GM23338 (cell line): ENCODE data around the gene TAF4.

Source experiments
- CREB1 ChIP-seq: fragments of 250-450 bp; sonication (Bioruptor Pico); IDR thresholded peaks from 2 replicates; pipeline ENCODE4 v1.5.0; 2020; ENCODE audit warnings: low read depth, mild to moderate bottlenecking, moderate library complexity
- EZH2 ChIP-seq: fragments of 200-600 bp; sonication (generic); IDR thresholded peaks from one replicate; pipeline ENCODE4 v1.8.0; 2017; ENCODE audit warnings: antibody characterized with exemption, mild to moderate bottlenecking, low read depth; ENCODE audit not compliant: unreplicated experiment
- EZH2phosphoT487 ChIP-seq: fragments of 200-600 bp; sonication (generic); IDR thresholded peaks from one replicate; pipeline ENCODE4 v1.8.1; 2018; ENCODE audit warnings: antibody characterized with exemption; ENCODE audit not compliant: unreplicated experiment
- POLR2AphosphoS5 ChIP-seq: IDR thresholded peaks from 2 replicates; pipeline ENCODE4 v1.6.1; 2016; ENCODE audit warnings: antibody characterized with exemption, low read depth
- STAT1 ChIP-seq: IDR thresholded peaks from one replicate; pipeline ENCODE4 v1.6.1; 2016; ENCODE audit warnings: antibody characterized with exemption; ENCODE audit not compliant: unreplicated experiment
- TF ChIP-seq, protein P1 (sequence below), 2 experiments: fragments of 200-600 bp in 1 of 2; sonication (generic) in 1 of 2; conservative IDR thresholded peaks; 2 replicates each; pipeline versions ENCODE4 v1.5.1 to v1.6.1; 2016 to 2017; ENCODE audit warnings: antibody characterized with exemption in 2 of 2, low read depth in 2 of 2, mild to moderate bottlenecking in 2 of 2, moderate library complexity in 1 of 2
- TF ChIP-seq, protein P2 (sequence below): IDR thresholded peaks from one replicate; pipeline ENCODE4 v1.6.1; 2018; ENCODE audit warnings: antibody characterized with exemption; ENCODE audit not compliant: unreplicated experiment
- TF ChIP-seq, protein P3 (sequence below): IDR thresholded peaks from 2 replicates; pipeline ENCODE4 v1.6.1; 2016; ENCODE audit warnings: antibody characterized with exemption
- TF ChIP-seq, protein P4 (sequence below): fragments of 250-450 bp; sonication (Bioruptor Pico); IDR thresholded peaks from 2 replicates; pipeline ENCODE4 v1.5.0; 2020; ENCODE audit warnings: mild to moderate bottlenecking, moderate library complexity

DNA sequence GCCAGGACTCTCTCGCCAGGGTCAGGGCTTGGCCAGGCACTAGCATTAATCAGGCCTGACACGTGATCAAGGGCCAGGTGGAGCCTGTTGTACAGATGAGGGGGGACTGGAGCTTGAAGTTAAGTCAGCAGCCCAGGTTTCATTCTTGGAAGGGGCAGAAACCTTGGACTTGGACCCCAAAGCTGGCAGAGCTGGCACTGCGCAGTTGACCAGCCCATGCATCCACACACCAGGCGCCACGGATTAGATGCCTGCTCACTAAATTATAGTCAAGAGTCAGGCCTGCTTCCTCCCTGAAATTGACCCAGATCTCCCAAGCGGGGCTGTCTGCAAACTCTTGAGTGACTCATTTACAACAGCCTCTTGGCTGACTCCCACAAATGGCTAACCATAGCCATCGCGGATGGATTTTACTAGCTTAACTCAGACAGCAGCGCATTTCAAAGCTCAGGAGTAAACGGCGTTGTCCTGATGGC lies 4.1 kb upstream of the TAF4 start:
- TF ChIP-seq POLR2AphosphoS5 = no peak
- TF ChIP-seq, protein P1, sequence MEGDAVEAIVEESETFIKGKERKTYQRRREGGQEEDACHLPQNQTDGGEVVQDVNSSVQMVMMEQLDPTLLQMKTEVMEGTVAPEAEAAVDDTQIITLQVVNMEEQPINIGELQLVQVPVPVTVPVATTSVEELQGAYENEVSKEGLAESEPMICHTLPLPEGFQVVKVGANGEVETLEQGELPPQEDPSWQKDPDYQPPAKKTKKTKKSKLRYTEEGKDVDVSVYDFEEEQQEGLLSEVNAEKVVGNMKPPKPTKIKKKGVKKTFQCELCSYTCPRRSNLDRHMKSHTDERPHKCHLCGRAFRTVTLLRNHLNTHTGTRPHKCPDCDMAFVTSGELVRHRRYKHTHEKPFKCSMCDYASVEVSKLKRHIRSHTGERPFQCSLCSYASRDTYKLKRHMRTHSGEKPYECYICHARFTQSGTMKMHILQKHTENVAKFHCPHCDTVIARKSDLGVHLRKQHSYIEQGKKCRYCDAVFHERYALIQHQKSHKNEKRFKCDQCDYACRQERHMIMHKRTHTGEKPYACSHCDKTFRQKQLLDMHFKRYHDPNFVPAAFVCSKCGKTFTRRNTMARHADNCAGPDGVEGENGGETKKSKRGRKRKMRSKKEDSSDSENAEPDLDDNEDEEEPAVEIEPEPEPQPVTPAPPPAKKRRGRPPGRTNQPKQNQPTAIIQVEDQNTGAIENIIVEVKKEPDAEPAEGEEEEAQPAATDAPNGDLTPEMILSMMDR (conservative IDR thresholded peaks at IDR 0.05; ENCODE audit: low read depth in 2 of 2) = no peak
- no peak for TF ChIP-seq EZH2
- TF ChIP-seq, protein P2, sequence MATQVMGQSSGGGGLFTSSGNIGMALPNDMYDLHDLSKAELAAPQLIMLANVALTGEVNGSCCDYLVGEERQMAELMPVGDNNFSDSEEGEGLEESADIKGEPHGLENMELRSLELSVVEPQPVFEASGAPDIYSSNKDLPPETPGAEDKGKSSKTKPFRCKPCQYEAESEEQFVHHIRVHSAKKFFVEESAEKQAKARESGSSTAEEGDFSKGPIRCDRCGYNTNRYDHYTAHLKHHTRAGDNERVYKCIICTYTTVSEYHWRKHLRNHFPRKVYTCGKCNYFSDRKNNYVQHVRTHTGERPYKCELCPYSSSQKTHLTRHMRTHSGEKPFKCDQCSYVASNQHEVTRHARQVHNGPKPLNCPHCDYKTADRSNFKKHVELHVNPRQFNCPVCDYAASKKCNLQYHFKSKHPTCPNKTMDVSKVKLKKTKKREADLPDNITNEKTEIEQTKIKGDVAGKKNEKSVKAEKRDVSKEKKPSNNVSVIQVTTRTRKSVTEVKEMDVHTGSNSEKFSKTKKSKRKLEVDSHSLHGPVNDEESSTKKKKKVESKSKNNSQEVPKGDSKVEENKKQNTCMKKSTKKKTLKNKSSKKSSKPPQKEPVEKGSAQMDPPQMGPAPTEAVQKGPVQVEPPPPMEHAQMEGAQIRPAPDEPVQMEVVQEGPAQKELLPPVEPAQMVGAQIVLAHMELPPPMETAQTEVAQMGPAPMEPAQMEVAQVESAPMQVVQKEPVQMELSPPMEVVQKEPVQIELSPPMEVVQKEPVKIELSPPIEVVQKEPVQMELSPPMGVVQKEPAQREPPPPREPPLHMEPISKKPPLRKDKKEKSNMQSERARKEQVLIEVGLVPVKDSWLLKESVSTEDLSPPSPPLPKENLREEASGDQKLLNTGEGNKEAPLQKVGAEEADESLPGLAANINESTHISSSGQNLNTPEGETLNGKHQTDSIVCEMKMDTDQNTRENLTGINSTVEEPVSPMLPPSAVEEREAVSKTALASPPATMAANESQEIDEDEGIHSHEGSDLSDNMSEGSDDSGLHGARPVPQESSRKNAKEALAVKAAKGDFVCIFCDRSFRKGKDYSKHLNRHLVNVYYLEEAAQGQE = no peak
- no peak for TF ChIP-seq EZH2phosphoT487
- TF ChIP-seq, protein P3, sequence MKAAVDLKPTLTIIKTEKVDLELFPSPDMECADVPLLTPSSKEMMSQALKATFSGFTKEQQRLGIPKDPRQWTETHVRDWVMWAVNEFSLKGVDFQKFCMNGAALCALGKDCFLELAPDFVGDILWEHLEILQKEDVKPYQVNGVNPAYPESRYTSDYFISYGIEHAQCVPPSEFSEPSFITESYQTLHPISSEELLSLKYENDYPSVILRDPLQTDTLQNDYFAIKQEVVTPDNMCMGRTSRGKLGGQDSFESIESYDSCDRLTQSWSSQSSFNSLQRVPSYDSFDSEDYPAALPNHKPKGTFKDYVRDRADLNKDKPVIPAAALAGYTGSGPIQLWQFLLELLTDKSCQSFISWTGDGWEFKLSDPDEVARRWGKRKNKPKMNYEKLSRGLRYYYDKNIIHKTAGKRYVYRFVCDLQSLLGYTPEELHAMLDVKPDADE = no peak
- no peak for TF ChIP-seq CREB1 (CRISPR knock-in tag)
- TF ChIP-seq, protein P4, sequence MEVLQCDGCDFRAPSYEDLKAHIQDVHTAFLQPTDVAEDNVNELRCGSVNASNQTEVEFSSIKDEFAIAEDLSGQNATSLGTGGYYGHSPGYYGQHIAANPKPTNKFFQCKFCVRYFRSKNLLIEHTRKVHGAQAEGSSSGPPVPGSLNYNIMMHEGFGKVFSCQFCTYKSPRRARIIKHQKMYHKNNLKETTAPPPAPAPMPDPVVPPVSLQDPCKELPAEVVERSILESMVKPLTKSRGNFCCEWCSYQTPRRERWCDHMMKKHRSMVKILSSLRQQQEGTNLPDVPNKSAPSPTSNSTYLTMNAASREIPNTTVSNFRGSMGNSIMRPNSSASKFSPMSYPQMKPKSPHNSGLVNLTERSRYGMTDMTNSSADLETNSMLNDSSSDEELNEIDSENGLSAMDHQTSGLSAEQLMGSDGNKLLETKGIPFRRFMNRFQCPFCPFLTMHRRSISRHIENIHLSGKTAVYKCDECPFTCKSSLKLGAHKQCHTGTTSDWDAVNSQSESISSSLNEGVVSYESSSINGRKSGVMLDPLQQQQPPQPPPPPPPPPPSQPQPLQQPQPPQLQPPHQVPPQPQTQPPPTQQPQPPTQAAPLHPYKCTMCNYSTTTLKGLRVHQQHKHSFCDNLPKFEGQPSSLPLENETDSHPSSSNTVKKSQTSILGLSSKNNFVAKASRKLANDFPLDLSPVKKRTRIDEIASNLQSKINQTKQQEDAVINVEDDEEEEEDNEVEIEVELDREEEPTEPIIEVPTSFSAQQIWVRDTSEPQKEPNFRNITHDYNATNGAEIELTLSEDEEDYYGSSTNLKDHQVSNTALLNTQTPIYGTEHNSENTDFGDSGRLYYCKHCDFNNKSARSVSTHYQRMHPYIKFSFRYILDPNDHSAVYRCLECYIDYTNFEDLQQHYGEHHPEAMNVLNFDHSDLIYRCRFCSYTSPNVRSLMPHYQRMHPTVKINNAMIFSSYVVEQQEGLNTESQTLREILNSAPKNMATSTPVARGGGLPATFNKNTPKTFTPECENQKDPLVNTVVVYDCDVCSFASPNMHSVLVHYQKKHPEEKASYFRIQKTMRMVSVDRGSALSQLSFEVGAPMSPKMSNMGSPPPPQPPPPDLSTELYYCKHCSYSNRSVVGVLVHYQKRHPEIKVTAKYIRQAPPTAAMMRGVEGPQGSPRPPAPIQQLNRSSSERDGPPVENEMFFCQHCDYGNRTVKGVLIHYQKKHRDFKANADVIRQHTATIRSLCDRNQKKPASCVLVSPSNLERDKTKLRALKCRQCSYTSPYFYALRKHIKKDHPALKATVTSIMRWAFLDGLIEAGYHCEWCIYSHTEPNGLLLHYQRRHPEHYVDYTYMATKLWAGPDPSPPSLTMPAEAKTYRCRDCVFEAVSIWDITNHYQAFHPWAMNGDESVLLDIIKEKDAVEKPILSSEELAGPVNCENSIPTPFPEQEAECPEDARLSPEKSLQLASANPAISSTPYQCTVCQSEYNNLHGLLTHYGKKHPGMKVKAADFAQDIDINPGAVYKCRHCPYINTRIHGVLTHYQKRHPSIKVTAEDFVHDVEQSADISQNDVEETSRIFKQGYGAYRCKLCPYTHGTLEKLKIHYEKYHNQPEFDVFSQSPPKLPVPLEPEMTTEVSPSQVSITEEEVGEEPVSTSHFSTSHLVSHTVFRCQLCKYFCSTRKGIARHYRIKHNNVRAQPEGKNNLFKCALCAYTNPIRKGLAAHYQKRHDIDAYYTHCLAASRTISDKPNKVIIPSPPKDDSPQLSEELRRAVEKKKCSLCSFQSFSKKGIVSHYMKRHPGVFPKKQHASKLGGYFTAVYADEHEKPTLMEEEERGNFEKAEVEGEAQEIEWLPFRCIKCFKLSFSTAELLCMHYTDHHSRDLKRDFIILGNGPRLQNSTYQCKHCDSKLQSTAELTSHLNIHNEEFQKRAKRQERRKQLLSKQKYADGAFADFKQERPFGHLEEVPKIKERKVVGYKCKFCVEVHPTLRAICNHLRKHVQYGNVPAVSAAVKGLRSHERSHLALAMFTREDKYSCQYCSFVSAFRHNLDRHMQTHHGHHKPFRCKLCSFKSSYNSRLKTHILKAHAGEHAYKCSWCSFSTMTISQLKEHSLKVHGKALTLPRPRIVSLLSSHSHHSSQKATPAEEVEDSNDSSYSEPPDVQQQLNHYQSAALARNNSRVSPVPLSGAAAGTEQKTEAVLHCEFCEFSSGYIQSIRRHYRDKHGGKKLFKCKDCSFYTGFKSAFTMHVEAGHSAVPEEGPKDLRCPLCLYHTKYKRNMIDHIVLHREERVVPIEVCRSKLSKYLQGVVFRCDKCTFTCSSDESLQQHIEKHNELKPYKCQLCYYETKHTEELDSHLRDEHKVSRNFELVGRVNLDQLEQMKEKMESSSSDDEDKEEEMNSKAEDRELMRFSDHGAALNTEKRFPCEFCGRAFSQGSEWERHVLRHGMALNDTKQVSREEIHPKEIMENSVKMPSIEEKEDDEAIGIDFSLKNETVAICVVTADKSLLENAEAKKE (CRISPR knock-in tag) = no peak
- no peak for TF ChIP-seq STAT1
